Hepatocyte (in vitro differentiated cells): Measurements from ENCODE around the gene CPS1. TPM values are rescaled to one million over a fixed set of nuclear protein-coding genes. Genes with fewer than 3 reads are reported as not detected.

Experiments
- DNase-seq: peaks from one replicate; pipeline ENCODE4 v3.0.0-alpha.2; 2016; ENCODE audit warnings: low spot score
- H2AFZ ChIP-seq: fragments of 200-600 bp; sonication (generic); 2 replicates; pipeline ENCODE4 v1.6.0; 2016; ENCODE audit warnings: antibody characterized with exemption, mild to moderate bottlenecking
- H3K27ac ChIP-seq: fragments of 200-600 bp; sonication (generic); 2 replicates; pipeline ENCODE4 v1.5.1; 2016; ENCODE audit warnings: mild to moderate bottlenecking
- H3K27me3 ChIP-seq: fragments of 200-600 bp; sonication (generic); 2 replicates; pipeline ENCODE4 v1.6.1; 2016
- H3K36me3 ChIP-seq: fragments of 200-600 bp; sonication (generic); replicated peaks from 2 replicates; pipeline ENCODE4 v1.5.1; 2016; ENCODE audit warnings: low read depth; ENCODE audit not compliant: insufficient read depth
- H3K4me1 ChIP-seq: fragments of 200-600 bp; sonication (generic); 2 replicates; pipeline ENCODE4 v1.5.1; 2016; ENCODE audit warnings: mild to moderate bottlenecking, moderate library complexity; ENCODE audit not compliant: insufficient read depth
- H3K4me2 ChIP-seq: fragments of 200-600 bp; sonication (generic); 2 replicates; pipeline ENCODE4 v1.6.0; 2016
- H3K4me3 ChIP-seq: fragments of 200-600 bp; sonication (generic); 2 replicates; pipeline ENCODE4 v1.5.1; 2016; ENCODE audit warnings: mild to moderate bottlenecking
- H3K79me2 ChIP-seq: fragments of 200-600 bp; sonication (generic); 2 replicates; pipeline ENCODE4 v1.6.0; 2017; ENCODE audit warnings: mild to moderate bottlenecking
- H3K9me2 ChIP-seq: fragments of 200-600 bp; sonication (generic); replicated peaks from 2 replicates; pipeline ENCODE4 v1.6.0; 2017; ENCODE audit warnings: mild to moderate bottlenecking; ENCODE audit not compliant: insufficient read depth
- H3K9me3 ChIP-seq: fragments of 200-600 bp; sonication (generic); 2 replicates; pipeline ENCODE4 v1.5.1; 2016; ENCODE audit warnings: low read depth, mild to moderate bottlenecking
- H4K20me1 ChIP-seq: fragments of 200-600 bp; sonication (generic); 2 replicates; pipeline ENCODE4 v1.6.0; 2016; ENCODE audit warnings: mild to moderate bottlenecking; ENCODE audit not compliant: insufficient read depth, poor library complexity, severe bottlenecking
- EZH2 ChIP-seq: fragments of 200-600 bp; sonication (generic); IDR thresholded peaks from 2 replicates; pipeline ENCODE4 v1.6.1; 2016; ENCODE audit warnings: antibody characterized with exemption, mild to moderate bottlenecking, borderline replicate concordance
- EZH2phosphoT487 ChIP-seq: fragments of 200-600 bp; sonication (generic); IDR thresholded peaks from one replicate; pipeline ENCODE4 v1.6.1; 2018; ENCODE audit warnings: antibody characterized with exemption, mild to moderate bottlenecking, low read depth, moderate library complexity; ENCODE audit not compliant: unreplicated experiment, severe bottlenecking
- WGBS: methylation state at CpG from one replicate; pipeline ENCODE4 v1.1.6; 2016; ENCODE audit warnings: low lambda C conversion rate; ENCODE audit errors: missing lambda C conversion rate; 5-methylcytosine and 5-hydroxymethylcytosine counted together
- polyA plus RNA-seq: library from polyadenylated mRNA; unstranded; fragments of >200 nt; fragmentation: Nextera tagmentation; extraction: Ambion mirVana; gene quantifications from 2 replicates; pipeline ENCODE4 v1.2.1, GENCODE V29; 2016
- total RNA-seq: library from RNA; depleted of rRNA; stranded (reverse); fragments of >200 nt; gene quantifications from 2 replicates; pipeline ENCODE4 v1.2.3, GENCODE V29; 2014
- TF ChIP-seq, protein P1 (sequence below): fragments of 200-600 bp; sonication (generic); IDR thresholded peaks from 2 replicates; pipeline ENCODE4 v1.5.1; 2016; ENCODE audit warnings: antibody characterized with exemption, mild to moderate bottlenecking; ENCODE audit not compliant: poor library complexity

The CPS1 gene
- total and polyA plus RNA-seq, 2 experiments from 2014 or later = 239 to 587 TPM

DNA sequence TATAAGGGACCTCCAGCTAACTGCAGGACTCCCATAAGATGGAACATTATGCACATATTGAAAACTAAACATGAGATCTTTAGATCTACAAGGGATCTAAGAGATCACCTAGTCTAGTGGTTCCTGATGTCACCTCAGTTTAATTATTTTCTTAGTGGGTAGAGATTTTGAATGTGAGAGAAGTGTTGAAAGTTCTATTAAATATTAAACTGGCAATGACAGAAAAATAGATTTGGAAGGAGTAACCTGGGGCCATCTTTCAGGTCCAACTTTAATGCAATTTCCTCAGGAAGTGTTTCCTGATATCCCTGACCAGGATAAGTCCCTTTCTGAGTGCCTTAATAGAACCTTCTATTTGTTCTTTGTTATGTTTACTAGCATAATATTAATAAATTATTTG is 29.1 kb upstream of the CPS1 start:
- no peak for TF ChIP-seq EZH2
- TF ChIP-seq EZH2phosphoT487 = no peak
- TF ChIP-seq, protein P1, sequence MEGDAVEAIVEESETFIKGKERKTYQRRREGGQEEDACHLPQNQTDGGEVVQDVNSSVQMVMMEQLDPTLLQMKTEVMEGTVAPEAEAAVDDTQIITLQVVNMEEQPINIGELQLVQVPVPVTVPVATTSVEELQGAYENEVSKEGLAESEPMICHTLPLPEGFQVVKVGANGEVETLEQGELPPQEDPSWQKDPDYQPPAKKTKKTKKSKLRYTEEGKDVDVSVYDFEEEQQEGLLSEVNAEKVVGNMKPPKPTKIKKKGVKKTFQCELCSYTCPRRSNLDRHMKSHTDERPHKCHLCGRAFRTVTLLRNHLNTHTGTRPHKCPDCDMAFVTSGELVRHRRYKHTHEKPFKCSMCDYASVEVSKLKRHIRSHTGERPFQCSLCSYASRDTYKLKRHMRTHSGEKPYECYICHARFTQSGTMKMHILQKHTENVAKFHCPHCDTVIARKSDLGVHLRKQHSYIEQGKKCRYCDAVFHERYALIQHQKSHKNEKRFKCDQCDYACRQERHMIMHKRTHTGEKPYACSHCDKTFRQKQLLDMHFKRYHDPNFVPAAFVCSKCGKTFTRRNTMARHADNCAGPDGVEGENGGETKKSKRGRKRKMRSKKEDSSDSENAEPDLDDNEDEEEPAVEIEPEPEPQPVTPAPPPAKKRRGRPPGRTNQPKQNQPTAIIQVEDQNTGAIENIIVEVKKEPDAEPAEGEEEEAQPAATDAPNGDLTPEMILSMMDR = no peak
- Histone ChIP-seq H2AFZ (no peak overlapping the region), H3K4me1 (no peaks in the 10 kb centered on the region), H3K79me2 (no peaks in the 10 kb centered on the region), H3K9me3 (no peaks in the 10 kb centered on the region), H3K36me3 (no peaks in the 10 kb centered on the region), H3K27me3 (no peaks in the 10 kb centered on the region), H3K9me2 (no peaks in the 10 kb centered on the region), H3K27ac (no peak overlapping the region), H3K4me3 (no peak overlapping the region), H4K20me1 (no peaks in the 10 kb centered on the region), H3K4me2 (no peak overlapping the region)
- no peak for DNase-seq

DNA sequence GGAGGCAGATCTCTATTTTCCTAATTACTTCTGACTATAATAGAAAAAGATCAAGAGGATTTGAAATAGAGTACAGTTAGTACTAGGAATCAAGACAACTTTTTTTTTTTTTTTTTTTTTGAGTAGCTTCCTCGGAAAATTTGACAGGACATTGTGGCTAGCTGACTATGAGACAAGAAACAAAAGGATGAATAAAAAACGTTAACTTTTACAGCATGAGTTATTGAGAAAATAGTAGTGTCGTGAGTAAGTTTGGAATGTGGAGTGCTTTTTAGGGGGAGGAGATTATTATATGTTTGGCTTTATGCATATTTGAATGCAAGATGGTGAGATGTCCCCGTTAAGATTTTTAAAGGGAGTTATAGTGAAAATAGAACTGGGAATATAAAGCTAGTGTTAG is 27.7 kb upstream of the CPS1 start:
- H3K4me3 ChIP-seq = no peak overlapping the region
- H3K4me1 ChIP-seq = no peaks in the 10 kb centered on the region
- no peak overlapping the region for H3K4me2 ChIP-seq
- no peaks in the 10 kb centered on the region for H3K27me3 ChIP-seq
- H4K20me1 ChIP-seq = no peaks in the 10 kb centered on the region
- H3K9me2 ChIP-seq = no peaks in the 10 kb centered on the region
- no peaks in the 10 kb centered on the region for H3K9me3 ChIP-seq
- H3K36me3 ChIP-seq = no peaks in the 10 kb centered on the region
- 86% methylated on average over 4 of the region's 4 CpGs for WGBS
- no peak overlapping the region for H2AFZ ChIP-seq
- TF ChIP-seq, protein P1 = no peak
- TF ChIP-seq EZH2 = no peak
- TF ChIP-seq EZH2phosphoT487 = no peak
- no peak for DNase-seq
- H3K27ac ChIP-seq = no peak overlapping the region
- H3K79me2 ChIP-seq = no peaks in the 10 kb centered on the region

DNA sequence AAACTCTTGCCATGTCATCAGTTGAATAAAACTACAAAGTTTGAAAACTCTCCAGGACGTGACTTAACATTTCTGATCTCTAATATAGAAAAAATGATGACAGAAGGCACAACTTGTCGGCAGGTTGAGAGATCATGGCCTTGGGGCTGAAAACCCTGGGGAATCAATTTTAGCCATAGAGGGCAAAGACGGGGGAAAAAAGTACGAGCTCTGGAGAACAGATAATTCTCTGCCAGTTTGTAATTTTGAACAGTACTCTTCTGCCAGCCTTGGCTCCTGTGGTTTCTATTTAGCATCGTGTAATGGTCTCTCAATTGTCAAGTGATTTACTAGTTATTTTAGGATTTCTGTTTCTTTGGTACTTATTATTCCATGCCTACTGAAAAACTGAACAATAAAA is 25.3 kb upstream of the CPS1 start:
- Histone ChIP-seq H3K79me2 (no peaks in the 10 kb centered on the region), H3K36me3 (no peaks in the 10 kb centered on the region), H3K9me3 (no peaks in the 10 kb centered on the region), H3K4me1 (no peaks in the 10 kb centered on the region), H3K9me2 (no peaks in the 10 kb centered on the region), H3K4me3 (no peak overlapping the region), H3K4me2 (no peak overlapping the region), H2AFZ (no peak overlapping the region), H4K20me1 (no peaks in the 10 kb centered on the region), H3K27me3 (no peaks in the 10 kb centered on the region), H3K27ac (no peak overlapping the region)
- no peak for DNase-seq
- 92% methylated on average over 5 of the region's 5 CpGs for WGBS
- TF ChIP-seq EZH2 (no peak), EZH2phosphoT487 (no peak)
- TF ChIP-seq, protein P1 = no peak

DNA sequence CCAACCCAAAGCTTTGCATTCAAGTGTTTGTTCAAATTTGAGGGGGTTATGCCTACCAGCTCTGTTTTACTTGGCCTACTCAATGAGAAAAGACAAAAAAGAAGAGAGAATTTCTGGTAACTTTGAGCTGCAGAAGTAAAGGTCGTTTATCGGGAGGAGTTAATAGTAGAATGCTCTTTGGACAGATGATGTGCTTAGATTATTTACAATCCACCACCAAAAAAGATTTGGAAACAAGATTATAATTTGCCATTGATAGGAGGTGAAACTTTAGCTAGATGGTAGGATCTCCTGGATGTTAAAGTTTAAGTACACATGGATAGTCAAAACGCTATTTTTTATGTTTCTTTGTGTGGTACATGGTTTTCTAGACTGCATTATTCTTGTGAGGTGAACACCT is 24.9 kb upstream of the CPS1 start:
- no peaks in the 10 kb centered on the region for H3K4me1 ChIP-seq
- H3K9me3 ChIP-seq = no peaks in the 10 kb centered on the region
- no peak overlapping the region for H3K4me2 ChIP-seq
- H3K4me3 ChIP-seq = no peak overlapping the region
- H3K27me3 ChIP-seq = no peaks in the 10 kb centered on the region
- DNase-seq = no peak
- H4K20me1 ChIP-seq = no peaks in the 10 kb centered on the region
- TF ChIP-seq EZH2 = no peak
- TF ChIP-seq, protein P1 = no peak
- TF ChIP-seq EZH2phosphoT487 = no peak
- H3K79me2 ChIP-seq = no peaks in the 10 kb centered on the region
- H3K9me2 ChIP-seq = no peaks in the 10 kb centered on the region
- no peak overlapping the region for H3K27ac ChIP-seq
- no peaks in the 10 kb centered on the region for H3K36me3 ChIP-seq
- 97% methylated on average over 3 of the region's 3 CpGs for WGBS
- no peak overlapping the region for H2AFZ ChIP-seq
